HG03135 (cell line): ENCODE data around the gene OR1Q1.
"Not testable (repeated sequence)": the region's sequence is repeated elsewhere in the genome, so short reads cannot be mapped to it uniquely, and the experiment has no call there.

ENCODE experiments used
- ATAC-seq: cut with Tn5 transposase; IDR thresholded peaks from one replicate; pipeline ENCODE4 v1.9.1; 2021; ENCODE audit warnings: mild to moderate bottlenecking, moderate library complexity; ENCODE audit not compliant: unreplicated experiment

The OR1Q1 gene

DNA sequence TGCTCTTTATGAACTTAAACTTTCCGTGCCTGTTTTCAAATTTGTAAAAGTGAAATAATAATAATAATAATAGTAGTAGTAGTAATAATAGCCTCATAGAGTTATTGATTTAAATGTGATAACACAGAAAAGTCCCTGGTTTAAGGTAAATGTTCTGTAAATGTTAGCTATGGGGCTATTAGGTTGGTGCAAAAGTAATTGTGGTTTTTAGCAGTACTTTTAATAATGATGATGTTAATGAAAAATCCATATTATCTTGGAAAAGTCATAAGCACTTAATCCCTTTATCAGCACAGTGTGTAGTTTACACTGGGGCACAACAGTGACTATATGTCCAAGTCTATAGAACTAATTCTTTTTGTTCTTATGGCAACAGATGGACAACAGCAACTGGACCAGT is at the start of gene OR1Q1:
Gene OR1Q1, plus strand, starts transcription at position 377 of the 400 bp plus-strand sequence. Its CDS starts 0 bp downstream, at position 377.
- no peak for ATAC-seq

DNA sequence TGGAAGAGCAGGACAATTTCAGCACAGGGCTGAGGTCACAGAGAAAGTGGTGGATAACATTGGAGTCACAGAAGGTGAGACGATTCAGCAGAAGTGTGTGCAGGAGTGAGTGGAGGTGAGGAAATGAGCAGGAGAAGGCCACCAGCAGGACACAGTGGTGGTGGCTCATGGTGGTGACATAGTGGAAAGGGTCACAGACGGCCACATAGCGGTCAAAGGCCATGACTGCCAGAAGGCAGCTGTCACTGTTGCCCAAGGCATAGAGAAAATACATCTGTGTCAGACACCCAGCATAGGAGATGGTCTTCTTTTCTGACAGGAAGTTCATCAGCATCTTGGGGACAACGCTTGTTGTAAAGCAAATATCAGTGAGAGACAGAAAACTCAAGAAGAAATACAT is 46.6 kb upstream of the OR1Q1 start:
- ATAC-seq = no peak

- ATAC-seq = no peak
Observed at GRCh38 chr9:122572456-122572855, 42.1 kb upstream of the OR1Q1 start.

GRCh38 chr9:122579874-122580273 is 34.7 kb upstream of the OR1Q1 start:
- ATAC-seq = no peak

DNA sequence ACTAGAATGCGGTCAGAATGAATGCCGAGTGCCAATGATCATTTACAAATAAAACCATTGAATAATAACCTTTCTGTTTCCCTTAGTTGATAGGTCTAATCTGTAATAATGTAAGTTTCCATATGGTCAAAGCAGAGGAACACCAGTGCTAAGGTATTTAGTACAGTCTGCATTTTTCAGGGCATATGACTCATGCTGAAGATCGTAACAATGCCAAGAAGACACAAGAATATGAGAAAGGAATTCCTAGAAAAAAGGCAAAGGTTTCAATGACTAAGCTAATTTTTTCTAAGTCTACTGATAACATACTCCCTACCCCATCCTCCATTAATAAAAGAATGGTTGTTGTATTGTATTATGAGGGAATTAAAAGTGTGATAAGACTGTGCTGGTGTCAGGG is 34.2 kb upstream of the OR1Q1 start:
- no peak for ATAC-seq

- not testable (repeated sequence) for ATAC-seq
Observed at GRCh38 chr9:122583284-122583683, 31.3 kb upstream of the OR1Q1 start, which contains the start of gene OR1L8. Gene OR1L8 (minus strand): TSS chr9:122583384. CDS start chr9:122568477, 14,907 bp downstream.

DNA sequence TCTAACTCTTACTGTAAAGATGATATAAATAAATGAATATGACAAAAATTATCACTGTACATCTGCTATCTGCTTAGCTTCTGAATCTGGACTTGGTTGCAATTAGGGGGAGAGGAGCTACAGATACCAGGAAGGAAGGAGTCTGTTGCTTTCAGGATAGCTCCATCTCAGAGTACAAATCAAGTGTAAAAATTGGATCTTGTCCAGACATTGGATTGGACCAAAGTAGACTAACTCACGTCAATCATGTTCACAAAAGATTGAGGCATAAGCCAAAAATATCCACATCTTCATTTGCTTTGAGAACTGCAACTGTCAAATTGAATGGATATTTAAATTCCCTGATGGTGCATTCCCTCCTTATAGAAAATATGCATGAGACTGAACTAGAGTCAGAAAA is 8.8 kb upstream of the OR1Q1 start:
- ATAC-seq = no peak

GRCh38 chr9:122606587-122606986 is 8.0 kb upstream of the OR1Q1 start:
- ATAC-seq = no peak

DNA sequence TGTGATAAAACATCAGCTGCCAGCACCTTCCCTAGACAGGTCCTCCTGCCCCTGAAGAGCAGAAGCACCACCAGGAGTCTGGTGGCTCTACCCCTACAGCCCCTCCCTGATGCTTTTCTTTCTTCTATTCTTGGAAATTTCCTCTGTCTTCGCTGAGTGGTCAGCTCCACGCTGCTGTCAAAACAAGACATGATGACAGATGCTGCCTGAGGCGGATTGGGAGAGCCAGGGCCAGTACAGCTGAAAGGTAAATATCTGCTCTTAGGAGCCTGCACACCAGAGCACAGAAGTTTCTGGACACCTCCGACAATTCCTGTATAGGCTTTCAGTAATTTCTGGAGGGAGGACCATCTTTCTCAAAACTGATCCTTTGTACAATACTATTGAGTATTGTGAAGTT is 4.7 kb upstream of the OR1Q1 start:
- ATAC-seq = no peak

- no peak for ATAC-seq
Observed at GRCh38 chr9:122619996-122620395, 5.5 kb downstream of the OR1Q1 start.

DNA sequence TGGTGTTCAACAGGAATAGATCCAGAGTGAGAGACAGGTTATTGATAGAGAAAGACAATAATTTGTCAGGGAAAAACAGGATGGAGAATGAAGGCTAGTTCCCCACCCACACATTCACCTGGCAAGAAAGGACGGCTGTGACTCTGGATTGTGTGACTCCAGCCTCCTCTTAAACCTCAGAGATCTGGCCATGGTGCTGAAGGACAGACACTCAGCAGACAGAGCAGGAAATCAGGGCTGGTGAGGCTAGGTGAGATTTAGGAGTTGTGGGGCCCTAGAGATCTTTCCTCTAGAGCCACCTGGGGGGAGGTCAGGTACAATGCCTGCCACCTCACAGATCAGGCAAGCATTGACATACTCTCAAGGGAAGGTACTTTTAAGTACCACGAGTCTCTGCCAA is 27.7 kb downstream of the OR1Q1 start:
- ATAC-seq = no peak

GRCh38 chr9:122656378-122656777 is 41.8 kb downstream of the OR1Q1 start:
- ATAC-seq = no peak

- no peak for ATAC-seq
Observed at GRCh38 chr9:122657527-122657926, 43.0 kb downstream of the OR1Q1 start, which contains the start of gene OR1B1. Gene OR1B1 (minus strand): TSS chr9:122657627.

- no peak for ATAC-seq
Observed at GRCh38 chr9:122661416-122661815, 46.9 kb downstream of the OR1Q1 start, which contains the start of gene OR1L1. Gene OR1L1 (plus strand): TSS chr9:122661716. CDS start chr9:122661716, 0 bp downstream.
